Liver (tissue), 9 donors: ENCODE measurements around the gene CDC14A. TPM values are rescaled to one million over a fixed set of nuclear protein-coding genes. Genes with fewer than 3 reads are reported as not detected.
A peak's percentile ranks its signal among the peaks of the same experiment; 100 is the strongest.

ENCODE experiments used
- DNase-seq: peaks from one replicate; pipeline ENCODE4 v3.0.0-alpha.2; 2017; ENCODE audit warnings: low spot score
- H3K27ac ChIP-seq, 2 donors: one replicate each; pipeline ENCODE4 v1.7.0; 2013; ENCODE audit warnings: inconsistent platforms in 2 of 2, low read length in 2 of 2, control low read depth in 1 of 2, low read depth in 1 of 2, mild to moderate bottlenecking in 1 of 2
- H3K27me3 ChIP-seq, 4 donors: one replicate each; pipeline versions ENCODE4 v1.6.1 to v1.7.0; 2013; ENCODE audit warnings: low read length in 3 of 4, inconsistent platforms in 1 of 4, mild to moderate bottlenecking in 1 of 4, moderate library complexity in 1 of 4; ENCODE audit not compliant: control insufficient read depth in 4 of 4, insufficient read depth in 4 of 4
- H3K36me3 ChIP-seq, 4 donors: one replicate each; pipeline versions ENCODE4 v1.6.1 to v1.7.0; 2013; ENCODE audit warnings: low read length in 3 of 4, mild to moderate bottlenecking in 3 of 4, low read depth in 1 of 4, moderate library complexity in 1 of 4; ENCODE audit not compliant: control insufficient read depth in 4 of 4, insufficient read depth in 3 of 4
- H3K4me1 ChIP-seq, 4 donors: one replicate each; pipeline versions ENCODE4 v1.6.1 to v1.7.0; 2013; ENCODE audit warnings: low read length in 3 of 4, mild to moderate bottlenecking in 3 of 4, moderate library complexity in 1 of 4; ENCODE audit not compliant: control insufficient read depth in 4 of 4, insufficient read depth in 4 of 4
- H3K4me3 ChIP-seq, 3 donors: one replicate each; pipeline versions ENCODE4 v1.6.1 to v1.7.0; 2013; ENCODE audit warnings: low read length in 3 of 3, control low read depth in 1 of 3, low read depth in 1 of 3, mild to moderate bottlenecking in 1 of 3
- H3K9ac ChIP-seq, 2 donors: one replicate each; pipeline ENCODE4 v1.7.0; 2013; ENCODE audit warnings: low read length in 2 of 2, mild to moderate bottlenecking in 2 of 2, moderate library complexity in 2 of 2, control low read depth in 1 of 2, low read depth in 1 of 2
- H3K9me3 ChIP-seq, 4 donors: one replicate each; pipeline versions ENCODE4 v1.6.1 to v1.7.0; 2013; ENCODE audit warnings: low read length in 3 of 4; ENCODE audit not compliant: control insufficient read depth in 4 of 4
- CTCF ChIP-seq: fragments of 150-350 bp; IDR thresholded peaks from 2 replicates; pipeline ENCODE4 v1.5.1; 2017; ENCODE audit warnings: improper control_type of control experiment, low read depth, low read length; ENCODE audit not compliant: missing input control
- EGR1 ChIP-seq, 2 donors: IDR thresholded peaks; 2 replicates each; pipeline ENCODE4 v1.6.1; 2016 to 2018; ENCODE audit warnings: antibody characterized with exemption in 2 of 2, low read depth in 2 of 2
- FOXA1 ChIP-seq: IDR thresholded peaks from 2 replicates; pipeline ENCODE4 v1.6.1; 2016; ENCODE audit warnings: antibody characterized with exemption
- FOXA2 ChIP-seq: IDR thresholded peaks from 2 replicates; pipeline ENCODE4 v1.6.1; 2016; ENCODE audit warnings: antibody characterized with exemption
- GABPA ChIP-seq, 2 donors: IDR thresholded peaks in 1 of 2; conservative IDR thresholded peaks in 1 of 2; 2 replicates each; pipeline ENCODE4 v1.6.1; 2016; ENCODE audit warnings: antibody characterized with exemption in 2 of 2, mild to moderate bottlenecking in 1 of 2, moderate library complexity in 1 of 2
- HNF4A ChIP-seq, 2 donors: conservative IDR thresholded peaks; 2 replicates each; pipeline ENCODE4 v1.6.1; 2016; ENCODE audit warnings: antibody characterized with exemption in 2 of 2, mild to moderate bottlenecking in 2 of 2
- HNF4G ChIP-seq: IDR thresholded peaks from 2 replicates; pipeline ENCODE4 v1.6.1; 2016; ENCODE audit warnings: antibody characterized with exemption
- JUND ChIP-seq, 2 donors: IDR thresholded peaks; 2 replicates each; pipeline ENCODE4 v1.6.1; 2016; ENCODE audit warnings: antibody characterized with exemption in 2 of 2
- MAX ChIP-seq: IDR thresholded peaks from 2 replicates; pipeline ENCODE4 v1.6.1; 2016; ENCODE audit warnings: antibody characterized with exemption
- NR2F2 ChIP-seq: IDR thresholded peaks from 2 replicates; pipeline ENCODE4 v1.6.1; 2016; ENCODE audit warnings: antibody characterized with exemption
- RAD21 ChIP-seq, 2 donors: IDR thresholded peaks; 2 replicates each; pipeline ENCODE4 v1.6.1; 2016; ENCODE audit warnings: antibody characterized with exemption in 2 of 2, mild to moderate bottlenecking in 2 of 2
- REST ChIP-seq: IDR thresholded peaks from 2 replicates; pipeline ENCODE4 v1.6.1; 2016; ENCODE audit warnings: antibody characterized with exemption, mild to moderate bottlenecking
- RXRA ChIP-seq, 2 donors: IDR thresholded peaks; 2 replicates each; pipeline ENCODE4 v1.6.1; 2017 to 2018; ENCODE audit warnings: antibody characterized with exemption in 2 of 2, mild to moderate bottlenecking in 1 of 2
- SP1 ChIP-seq: IDR thresholded peaks from 2 replicates; pipeline ENCODE4 v1.6.1; 2018; ENCODE audit warnings: antibody characterized with exemption, mild to moderate bottlenecking
- TAF1 ChIP-seq: conservative IDR thresholded peaks from 2 replicates; pipeline ENCODE4 v1.6.1; 2016; ENCODE audit warnings: antibody characterized with exemption, mild to moderate bottlenecking
- YY1 ChIP-seq: IDR thresholded peaks from 2 replicates; pipeline ENCODE4 v1.6.1; 2016; ENCODE audit warnings: antibody characterized with exemption, mild to moderate bottlenecking
- ZBTB33 ChIP-seq: IDR thresholded peaks from 2 replicates; pipeline ENCODE4 v1.6.1; 2016; ENCODE audit warnings: antibody characterized with exemption
- WGBS: extraction: QIAGEN DNeasy Blood & Tissue Kit; methylation state at CpG from one replicate; pipeline ENCODE4 v1.1.7; 2013; 5-methylcytosine and 5-hydroxymethylcytosine counted together
- polyA plus RNA-seq, 2 donors: library from polyadenylated mRNA; stranded (reverse) in 1 of 2; unstranded in 1 of 2; fragments of 200-250 nt in 1 of 2; fragments of >200 nt in 1 of 2; fragmentation: Nextera tagmentation in 1 of 2; extraction: Ambion mirVana in 1 of 2; gene quantifications; one replicate each; pipeline versions ENCODE4 v1.2.1 to v1.2.3, GENCODE V29; 2013 to 2015
- total RNA-seq, 2 donors: library from RNA; depleted of rRNA; stranded (reverse); fragments of >200 nt; gene quantifications; one replicate each; pipeline ENCODE4 v1.2.3, GENCODE V29; 2014
- TF ChIP-seq, protein P1 (sequence below): IDR thresholded peaks from 2 replicates; pipeline ENCODE4 v1.6.1; 2016; ENCODE audit warnings: antibody characterized with exemption
- donor health status: healthy.
- donor health status: healthy.
- donor health status: healthy.
- donor health status: healthy.
- donor health status: healthy.

CDC14A gene
- total and polyA plus RNA-seq, 4 donors: 0.39 to 4.1 (median 2.6) TPM

- TF ChIP-seq HNF4G: no peak
- TF ChIP-seq ZBTB33: peak; percentile 57
- TF ChIP-seq FOXA1: peak; percentile 99
- TF ChIP-seq SP1: peak; percentile 83
- TF ChIP-seq GABPA (IDR thresholded peaks at IDR 0.05 in 1 of 2, conservative IDR thresholded peaks at IDR 0.05 in 1 of 2): no peak
- TF ChIP-seq FOXA2: peak; percentile 99
- TF ChIP-seq RXRA (IDR thresholded peaks at IDR 0.05): peak; percentile 73 to 86
Measured at GRCh38 chr1:100485855-100486258, 133.6 kb downstream of the CDC14A start (continued).

- no peak overlapping the region for H3K27ac ChIP-seq
- H3K36me3 ChIP-seq: peaks cover 2 to 8% (median 3%) of the 10 kb centered on the region in 4 donors
- no peaks in the 10 kb centered on the region for H3K9me3 ChIP-seq
- H3K4me3 ChIP-seq: no peak overlapping the region
- no peak for DNase-seq
- peaks cover 4 to 14% (median 8%) of the 10 kb centered on the region in 4 donors for H3K4me1 ChIP-seq
- WGBS: 48% methylated on average over 4 of the region's 4 CpGs
- H3K27me3 ChIP-seq: no peaks in the 10 kb centered on the region
- TF ChIP-seq, protein P1, sequence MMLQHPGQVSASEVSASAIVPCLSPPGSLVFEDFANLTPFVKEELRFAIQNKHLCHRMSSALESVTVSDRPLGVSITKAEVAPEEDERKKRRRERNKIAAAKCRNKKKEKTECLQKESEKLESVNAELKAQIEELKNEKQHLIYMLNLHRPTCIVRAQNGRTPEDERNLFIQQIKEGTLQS: no peak
- TF ChIP-seq YY1 (peak; percentile 65), MAX (peak; percentile 26), FOXA1 (peak; percentile 60), HNF4G (no peak), RXRA (IDR thresholded peaks at IDR 0.05) (peak in 1 of 2 donors; percentile 67), EGR1 (IDR thresholded peaks at IDR 0.05; ENCODE audit: low read depth in 2 of 2) (no peak), JUND (IDR thresholded peaks at IDR 0.05) (peak in 1 of 2 donors; percentile 66), CTCF (no peak), FOXA2 (peak; percentile 69), TAF1 (no peak), REST (peak; percentile 84), NR2F2 (no peak), GABPA (IDR thresholded peaks at IDR 0.05 in 1 of 2, conservative IDR thresholded peaks at IDR 0.05 in 1 of 2) (no peak), RAD21 (IDR thresholded peaks at IDR 0.05) (peak in 1 of 2 donors; percentile 7), SP1 (peak; percentile 21), HNF4A (conservative IDR thresholded peaks at IDR 0.05) (peak; percentile 48 to 84), ZBTB33 (no peak)
- H3K9ac ChIP-seq: no peak overlapping the region
Measured at GRCh38 chr1:100494393-100495084, 142.2 kb downstream of the CDC14A start.
